SK-N-MC (cell line): ENCODE results near the gene MCC.

Source experiments
- EZH2 ChIP-seq: fragments of 200-600 bp; sonication (generic); IDR thresholded peaks from one replicate; pipeline ENCODE4 v1.6.1; 2017; ENCODE audit warnings: antibody characterized with exemption
- FOXP2 ChIP-seq: optimal IDR thresholded peaks from 2 replicates; pipeline ENCODE3; 2011; ENCODE audit warnings: mild to moderate bottlenecking, moderate library complexity; ENCODE audit not compliant: insufficient read depth; ENCODE audit errors: extremely low read length, control extremely low read depth
- POLR2AphosphoS5 ChIP-seq: IDR thresholded peaks from 2 replicates; pipeline ENCODE4 v1.6.1; 2012; ENCODE audit warnings: mild to moderate bottlenecking, low read depth, low read length, borderline replicate concordance

DNA sequence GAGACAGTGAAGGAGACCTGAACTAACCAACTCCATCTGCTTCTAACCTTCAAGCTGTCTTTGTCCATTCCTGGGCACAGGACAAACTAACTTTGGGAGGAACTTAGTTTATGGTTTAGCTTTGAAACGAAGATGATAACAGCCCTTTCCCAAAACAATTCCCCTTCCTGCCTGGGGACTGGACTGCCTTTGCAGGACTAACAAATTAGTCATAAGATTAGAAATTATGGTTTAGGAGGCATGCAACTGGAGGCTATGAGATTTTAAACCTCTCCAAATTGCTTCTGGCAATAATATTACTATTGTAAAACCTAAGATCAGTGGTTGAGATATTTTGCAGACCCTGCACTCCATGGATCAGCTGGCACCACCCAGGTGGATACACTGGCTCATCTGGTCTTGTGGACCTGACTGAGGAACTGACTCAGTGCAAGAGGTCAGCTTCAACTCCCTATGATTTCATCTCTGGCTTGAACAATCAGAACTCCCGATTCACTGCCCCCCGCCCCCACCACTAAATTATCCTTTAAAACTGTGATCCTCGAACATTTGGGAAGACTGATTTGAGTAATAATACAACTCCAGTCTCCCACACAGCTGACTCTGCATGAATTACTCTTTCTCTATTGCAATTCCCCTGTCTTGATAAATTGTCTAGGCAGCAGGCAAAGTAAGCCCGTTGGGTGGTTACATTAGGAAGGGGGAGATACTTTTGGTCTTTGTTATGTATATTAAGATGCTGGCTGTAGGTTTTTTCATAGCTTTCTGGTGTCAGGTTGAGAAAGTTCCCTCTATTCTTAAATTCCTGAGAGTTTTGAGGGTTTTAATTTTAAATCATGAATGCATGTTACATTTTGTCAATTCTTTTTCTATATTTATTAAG lies 266.7 kb downstream of the MCC start:
- TF ChIP-seq FOXP2, result no peak
- TF ChIP-seq EZH2, result no peak
- no peak for TF ChIP-seq POLR2AphosphoS5
